ENCODE results near the gene DSPP. TPM values are rescaled to one million over a fixed set of nuclear protein-coding genes. Genes with fewer than 3 reads are reported as not detected.
A peak's percentile ranks its signal among the peaks of the same experiment; 100 is the strongest.

The DSPP gene
- total RNA-seq, 1 experiment from 2014 or later: not detected

GRCh38 chr4:87559090-87559837 is 49.1 kb upstream of the DSPP start:
- no peak overlapping the region for H2BK5ac ChIP-seq (ENCODE audit: insufficient read length, low read length)
- H3K79me2 ChIP-seq (ENCODE audit: insufficient read depth, low read length): no peaks in the 10 kb centered on the region
- Mint-ChIP-seq H3K4me3 (no peak overlapping the region), H3K9me3 (no peaks in the 10 kb centered on the region; a peak in 1 of 5 replicates), H3K27ac (no peak overlapping the region), H3K27me3 (ENCODE audit: low read depth) (no peaks in the 10 kb centered on the region), H3K36me3 (ENCODE audit: insufficient read depth in 1 of 3, low read depth in 3 of 3) (no peaks in the 10 kb centered on the region), H3K4me1 (peaks cover 0 to 3% of the 10 kb centered on the region in 2 experiments; a peak in 1 of 4 replicates)
- WGBS (ENCODE audit: extremely low coverage, insufficient read length, low lambda C conversion rate): no CpG with 5 or more reads among the region's 8 CpGs
- H3K4me2 ChIP-seq (ENCODE audit: insufficient read depth, insufficient read length, low read length): no peak overlapping the region
- H3K9ac ChIP-seq (ENCODE audit: extremely low read depth, insufficient read length, low read length): no peak overlapping the region
- H3K18ac ChIP-seq (ENCODE audit: insufficient read length, low read depth, low read length): no peak overlapping the region
- no peaks in the 10 kb centered on the region for H3K79me1 ChIP-seq (ENCODE audit: insufficient read depth, low read depth, low read length, poor library complexity, severe bottlenecking)
- H2AK5ac ChIP-seq (ENCODE audit: insufficient read length, low read length): no peak overlapping the region
- H2AFZ ChIP-seq (ENCODE audit: low read length): peak overlapping the region; percentile 75
- no peak overlapping the region for H3K14ac ChIP-seq (ENCODE audit: insufficient read depth, low read length)
- no peaks in the 10 kb centered on the region for H3K23me2 ChIP-seq (ENCODE audit: insufficient read length, low read depth, low read length, poor library complexity, severe bottlenecking)
- H4K91ac ChIP-seq (ENCODE audit: insufficient read length, low read depth, low read length): no peak overlapping the region
- H4K8ac ChIP-seq (replicated peaks; ENCODE audit: insufficient read length, low read depth, low read length): no peak overlapping the region
- H3K27ac ChIP-seq (ENCODE audit: insufficient read length, low read depth, low read length): no peak overlapping the region
- peak; percentile 58 for DNase-seq
- no peak overlapping the region for H2BK15ac ChIP-seq (ENCODE audit: low read depth, low read length)
- no peak overlapping the region for H3T11ph ChIP-seq (ENCODE audit: low read length)
- no peak overlapping the region for H2BK120ac ChIP-seq (ENCODE audit: low read depth, low read length, poor library complexity, severe bottlenecking)
- no peaks in the 10 kb centered on the region for H4K20me1 ChIP-seq (ENCODE audit: control insufficient read depth, insufficient read depth, insufficient read length)
- H3K27me3 ChIP-seq (ENCODE audit: insufficient read depth, low read length): no peaks in the 10 kb centered on the region; the same call in 1 of the 2 replicates
- H3K23ac ChIP-seq (ENCODE audit: insufficient read length, low read depth, low read length): no peak overlapping the region
- no peak overlapping the region for H2BK12ac ChIP-seq (ENCODE audit: insufficient read length, low read depth, low read length)
- H3K56ac ChIP-seq (ENCODE audit: insufficient read length, low read depth, low read length): no peak overlapping the region
- no peak for TF ChIP-seq CTCF (conservative IDR thresholded peaks at IDR 0.05)
- H3K9me3 ChIP-seq (ENCODE audit: control insufficient read depth, low read depth, low read length): no peaks in the 10 kb centered on the region
- H3K4me1 ChIP-seq (ENCODE audit: insufficient read depth, low read length): peaks cover 3% of the 10 kb centered on the region
- H3K4ac ChIP-seq (ENCODE audit: low read depth, low read length): no peak overlapping the region
- H4K5ac ChIP-seq (ENCODE audit: insufficient read length, low read depth, low read length): no peak overlapping the region
- no peak overlapping the region for H2BK20ac ChIP-seq (ENCODE audit: low read depth, low read length, poor library complexity, severe bottlenecking)
